ELR (cell line): Measurements from ENCODE around the gene CEACAM4.
"Not testable (repeated sequence)": the region's sequence is repeated elsewhere in the genome, so short reads cannot be mapped to it uniquely, and the experiment has no call there.

Experiments used
- DNase-seq: peaks from one replicate; pipeline ENCODE4 v3.0.0-alpha.2; 2015; ENCODE audit warnings: low read depth

CEACAM4 gene

GRCh38 chr19:41584931-41585330, 41.9 kb downstream of the CEACAM4 start:
- no peak for DNase-seq

- DNase-seq = no peak
Measured at GRCh38 chr19:41584260-41584810, 42.5 kb downstream of the CEACAM4 start.

GRCh38 chr19:41582577-41583182, 44.2 kb downstream of the CEACAM4 start:
- not testable (repeated sequence) for DNase-seq

GRCh38 chr19:41581068-41581467, 45.8 kb downstream of the CEACAM4 start:
- not testable (repeated sequence) for DNase-seq

- DNase-seq = no peak
Measured at GRCh38 chr19:41578886-41579285, 48.0 kb downstream of the CEACAM4 start.

GRCh38 chr19:41577833-41578232, 49.0 kb downstream of the CEACAM4 start:
- no peak for DNase-seq

- no peak for DNase-seq
Measured at GRCh38 chr19:41577144-41577830, 49.6 kb downstream of the CEACAM4 start.

- no peak for DNase-seq
Measured at GRCh38 chr19:41575998-41576397, 50.9 kb downstream of the CEACAM4 start, which contains the start of gene CEACAM21. Gene CEACAM21, plus strand, starts transcription at chr19:41576166. Its CDS starts 109 bp downstream, at chr19:41576275.

GRCh38 chr19:41570639-41571112, 56.2 kb downstream of the CEACAM4 start:
- DNase-seq = peak; percentile 76

- DNase-seq = no peak
Measured at GRCh38 chr19:41570179-41570578, 56.7 kb downstream of the CEACAM4 start.

GRCh38 chr19:41569481-41570150, 57.3 kb downstream of the CEACAM4 start:
- no peak for DNase-seq
